HCT116 (cell line): ENCODE results near the gene CUBN.

Experiments
- CTCF ChIP-seq, 3 experiments: fragments of 200-600 bp in 1 of 3; sonication (generic) in 1 of 3; IDR thresholded peaks in 2 of 3; conservative IDR thresholded peaks in 1 of 3; 2 replicates each; pipeline ENCODE4 v1.5.1; 2012 to 2017; ENCODE audit warnings: low read depth in 2 of 3, low read length in 2 of 3, antibody characterized with exemption in 1 of 3, borderline replicate concordance in 1 of 3, control low read depth in 1 of 3, mild to moderate bottlenecking in 1 of 3, mixed read lengths in 1 of 3, mixed run types in 1 of 3, moderate library complexity in 1 of 3; ENCODE audit not compliant: insufficient read depth in 1 of 3
- JUND ChIP-seq: IDR thresholded peaks from 2 replicates; pipeline ENCODE4 v1.6.1; 2012
- POLR2A ChIP-seq: IDR thresholded peaks from 2 replicates; pipeline ENCODE4 v1.7.0; 2011; ENCODE audit warnings: borderline replicate concordance; ENCODE audit not compliant: insufficient read depth, insufficient read length; ENCODE audit errors: extremely low read depth
- POLR2AphosphoS5 ChIP-seq: IDR thresholded peaks from 2 replicates; pipeline ENCODE4 v1.6.1; 2011; ENCODE audit warnings: mild to moderate bottlenecking, low read depth, low read length, moderate library complexity
- ZBTB33 ChIP-seq: IDR thresholded peaks from 2 replicates; pipeline ENCODE4 v1.6.1; 2011; ENCODE audit warnings: mild to moderate bottlenecking, low read length, moderate library complexity; ENCODE audit not compliant: insufficient replicate concordance; ENCODE audit errors: extremely low read depth
- ZFX ChIP-seq: fragments of 450-650 bp; IDR thresholded peaks from 2 replicates; pipeline ENCODE4 v1.6.1; 2017

GRCh38 chr10:17094844-17095243 is 34.8 kb downstream of the CUBN start:
- TF ChIP-seq JUND (no peak), CTCF (IDR thresholded peaks at IDR 0.05 in 2 of 3, conservative IDR thresholded peaks at IDR 0.05 in 1 of 3; ENCODE audit: borderline replicate concordance in 1 of 3, insufficient read depth in 1 of 3, low read depth in 2 of 3, low read length in 2 of 3) (no peak), ZBTB33 (no peak), POLR2A (no peak), POLR2AphosphoS5 (no peak), ZFX (no peak)
